PC-9 (cell line): ENCODE results near the gene PCAT6. TPM values are rescaled to one million over a fixed set of nuclear protein-coding genes. Genes with fewer than 3 reads are reported as not detected.

Experiments
- BruUV-seq: library from RNA; stranded (reverse); fragments of 400-500 nt; replicated peaks from 2 replicates; lab custom pipeline; 2021; lab: Mats Ljungman, UMichigan
- CTCF ChIA-PET: fragments of 300-600 bp; sonication (Branson Sonifier 250); formaldehyde crosslinking; loops from one replicate; lab custom pipeline; 2022; ENCODE audit warnings: antibody characterized with exemption; lab: Charles Lee
- POLR2A ChIA-PET: fragments of 300-600 bp; sonication (Branson Sonifier 250); formaldehyde crosslinking; loops from one replicate; lab custom pipeline; 2022; ENCODE audit warnings: antibody characterized with exemption; ENCODE audit not compliant: unreplicated experiment; lab: Charles Lee
- DNase-seq, 2 experiments: peaks; one replicate each; pipeline versions ENCODE4 v3.0.0 to v3.0.0-alpha.2; 2015 to 2022; ENCODE audit warnings: mixed read lengths in 1 of 2
- H2AFZ ChIP-seq: fragments of 200-600 bp; sonication (generic); 2 replicates; pipeline ENCODE4 v1.8.1; 2017; ENCODE audit warnings: antibody characterized with exemption
- H3F3A ChIP-seq: fragments of 200-600 bp; sonication (generic); 2 replicates; pipeline ENCODE4 v1.8.1; 2017; ENCODE audit warnings: antibody characterized with exemption, mild to moderate bottlenecking, low read depth; ENCODE audit not compliant: insufficient read depth
- H3K27ac ChIP-seq: fragments of 200-600 bp; sonication (generic); 2 replicates; pipeline ENCODE4 v1.6.1; 2016; ENCODE audit warnings: mixed run types
- H3K27me3 ChIP-seq: fragments of 200-600 bp; sonication (generic); 2 replicates; pipeline ENCODE4 v1.6.1; 2016; ENCODE audit warnings: low read depth, mixed run types; ENCODE audit not compliant: insufficient read depth
- H3K36me3 ChIP-seq: fragments of 200-600 bp; sonication (generic); 2 replicates; pipeline ENCODE4 v1.6.1; 2016; ENCODE audit warnings: low read depth, mixed run types
- H3K4me1 ChIP-seq: fragments of 200-600 bp; sonication (generic); replicated peaks from 2 replicates; pipeline ENCODE4 v1.6.1; 2016; ENCODE audit warnings: mixed run types; ENCODE audit not compliant: insufficient read depth
- H3K4me2 ChIP-seq: fragments of 200-600 bp; sonication (generic); 2 replicates; pipeline ENCODE4 v1.6.1; 2017; ENCODE audit warnings: mixed run types
- H3K4me3 ChIP-seq: fragments of 200-600 bp; sonication (generic); 2 replicates; pipeline ENCODE4 v1.6.1; 2016; ENCODE audit warnings: mixed run types
- H3K79me2 ChIP-seq: fragments of 200-600 bp; sonication (generic); 2 replicates; pipeline ENCODE4 v1.6.1; 2017; ENCODE audit warnings: low read depth, mixed run types
- H3K9me2 ChIP-seq: fragments of 200-600 bp; sonication (generic); 2 replicates; pipeline ENCODE4 v1.8.1; 2017; ENCODE audit warnings: mild to moderate bottlenecking; ENCODE audit not compliant: insufficient read depth
- H3K9me3 ChIP-seq: fragments of 200-600 bp; sonication (generic); 2 replicates; pipeline ENCODE4 v1.8.1; 2016; ENCODE audit warnings: low read depth; ENCODE audit not compliant: insufficient read depth
- H4K20me1 ChIP-seq: fragments of 200-600 bp; sonication (generic); 2 replicates; pipeline ENCODE4 v1.8.1; 2017; ENCODE audit not compliant: insufficient read depth
- CTCF ChIP-seq: fragments of 200-600 bp; sonication (generic); conservative IDR thresholded peaks from 2 replicates; pipeline ENCODE4 v1.6.1; 2017; ENCODE audit warnings: mixed run types, antibody characterized with exemption, mild to moderate bottlenecking, moderate library complexity
- EZH2 ChIP-seq: fragments of 200-600 bp; sonication (generic); IDR thresholded peaks from 2 replicates; pipeline ENCODE4 v1.8.0; 2017; ENCODE audit warnings: antibody characterized with exemption, low read depth
- intact Hi-C: fragments of 100-400 bp; cut with micrococcal nuclease; formaldehyde crosslinking; loops from one replicate; pipeline ENCODE4 v1.10.0; 2022; ENCODE audit not compliant: unreplicated experiment
- total RNA-seq: library from RNA; stranded (reverse); gene quantifications from 2 replicates; pipeline ENCODE4 v1.2.3, GENCODE V29; 2021

The PCAT6 gene
- total RNA-seq, 1 experiment from 2014 or later: 1.7 TPM

GRCh38 chr1:202805886-202806844 is 4.6 kb upstream of the PCAT6 start:
- ChIA-PET POLR2A (interaction anchor here (0.7 kb wide), 3 partner anchors 15 to 872 kb away, joined by 3 to 14 read pairs (median 6); no protein-coding TSS in a partner anchor), CTCF (interaction anchor here (0.6 kb wide), 1 partner anchor 224 kb away, joined by 4 read pairs; no protein-coding TSS in a partner anchor)
- Histone ChIP-seq H3K9me3 (no peaks in the 10 kb centered on the region), H3K4me2 (peak overlapping the region; percentile 91), H3K4me3 (peak overlapping the region; percentile 95), H3F3A (peaks cover 22% of the 10 kb centered on the region), H3K79me2 (peaks cover 77% of the 10 kb centered on the region), H3K4me1 (peaks cover 52% of the 10 kb centered on the region), H2AFZ (peak overlapping the region; percentile 73; the same call in 1 of the 2 replicates), H3K9me2 (no peaks in the 10 kb centered on the region), H3K27me3 (no peaks in the 10 kb centered on the region), H3K27ac (peak overlapping the region; percentile 78), H4K20me1 (peaks cover 39% of the 10 kb centered on the region), H3K36me3 (no peaks in the 10 kb centered on the region)
- TF ChIP-seq CTCF: no peak
- no peak for TF ChIP-seq EZH2
- DNase-seq: no peak
- intact Hi-C loops: loop anchor here (5.0 kb wide), 1 partner anchor 161 kb away; the partner anchor contains the start of gene CYB5R1
- TSS peak; percentile 35 for BruUV-seq

- Histone ChIP-seq H3F3A (peaks cover 28% of the 10 kb centered on the region), H3K9me3 (no peaks in the 10 kb centered on the region), H3K4me1 (peaks cover 57% of the 10 kb centered on the region), H2AFZ (peak overlapping the region; percentile 73), H3K4me2 (peak overlapping the region; percentile 91), H3K27me3 (no peaks in the 10 kb centered on the region), H4K20me1 (peaks cover 33% of the 10 kb centered on the region), H3K79me2 (peaks cover 74% of the 10 kb centered on the region), H3K9me2 (no peaks in the 10 kb centered on the region), H3K27ac (peak overlapping the region; percentile 78), H3K36me3 (no peaks in the 10 kb centered on the region), H3K4me3 (peak overlapping the region; percentile 95)
- no TSS peak for BruUV-seq
- ChIA-PET POLR2A (interaction anchor here (0.7 kb wide), 1 partner anchor 14 kb away, joined by 14 read pairs; no protein-coding TSS in a partner anchor), CTCF (interaction anchor here (0.6 kb wide), 1 partner anchor 223 kb away, joined by 4 read pairs; no protein-coding TSS in a partner anchor)
- intact Hi-C loops: loop anchor here (5.0 kb wide), 1 partner anchor 160 kb away; the partner anchor contains the start of gene CYB5R1
- DNase-seq: peak in 1 of 2 experiments; percentile 18
- TF ChIP-seq CTCF (no peak), EZH2 (no peak)
Measured at GRCh38 chr1:202806845-202807450, 3.8 kb upstream of the PCAT6 start.

- peaks cover 27% of the 10 kb centered on the region for H4K20me1 ChIP-seq
- ChIA-PET POLR2A (interaction anchor here (0.5 to 0.7 kb wide), 3 partner anchors 15 to 139 kb away, joined by 3 to 11 read pairs (median 10); no protein-coding TSS in a partner anchor), CTCF (no interaction called here)
- H2AFZ ChIP-seq: peak overlapping the region; percentile 88
- H3K4me3 ChIP-seq: peak overlapping the region; percentile 95
- H3K9me2 ChIP-seq: no peaks in the 10 kb centered on the region
- H3F3A ChIP-seq: peaks cover 33% of the 10 kb centered on the region
- TF ChIP-seq EZH2 (no peak), CTCF (no peak)
- peaks cover 62% of the 10 kb centered on the region for H3K4me1 ChIP-seq
- no TSS peak for BruUV-seq
- peak in 1 of 2 experiments; percentile 29 for DNase-seq
- no peaks in the 10 kb centered on the region for H3K9me3 ChIP-seq
- H3K27ac ChIP-seq: peak overlapping the region; percentile 78
- no peaks in the 10 kb centered on the region for H3K27me3 ChIP-seq
- H3K36me3 ChIP-seq: no peaks in the 10 kb centered on the region
- H3K4me2 ChIP-seq: peak overlapping the region; percentile 91
- intact Hi-C loops: loop anchor here (5.0 kb wide), 1 partner anchor 160 kb away; the partner anchor contains the start of gene CYB5R1
- H3K79me2 ChIP-seq: peaks cover 70% of the 10 kb centered on the region
Measured at GRCh38 chr1:202807451-202807925, 3.3 kb upstream of the PCAT6 start.
